GM19395 (cell line): ENCODE results near the gene CACNA2D3.

Source experiments
- ATAC-seq: cut with Tn5 transposase; IDR thresholded peaks from one replicate; pipeline ENCODE4 v1.9.1; 2021; ENCODE audit warnings: mild to moderate bottlenecking, moderate library complexity; ENCODE audit not compliant: unreplicated experiment

The CACNA2D3 gene

GRCh38 chr3:54126551-54126950 lies 4.2 kb downstream of the CACNA2D3 start:
- no peak for ATAC-seq

GRCh38 chr3:54127499-54128056 lies 5.2 kb downstream of the CACNA2D3 start:
- ATAC-seq: no peak

GRCh38 chr3:54131026-54131605 lies 8.8 kb downstream of the CACNA2D3 start:
- ATAC-seq: no peak

- no peak for ATAC-seq
Observed at GRCh38 chr3:54131890-54132289, 9.5 kb downstream of the CACNA2D3 start.

GRCh38 chr3:54132685-54133084 lies 10.3 kb downstream of the CACNA2D3 start:
- ATAC-seq: no peak

- no peak for ATAC-seq
Observed at GRCh38 chr3:54133196-54133595, 10.8 kb downstream of the CACNA2D3 start.

- ATAC-seq: no peak
Observed at GRCh38 chr3:54134155-54134554, 11.8 kb downstream of the CACNA2D3 start.

- no peak for ATAC-seq
Observed at GRCh38 chr3:54134713-54135112, 12.4 kb downstream of the CACNA2D3 start.

- no peak for ATAC-seq
Observed at GRCh38 chr3:54137311-54137710, 15.0 kb downstream of the CACNA2D3 start.

GRCh38 chr3:54138937-54139547 lies 16.7 kb downstream of the CACNA2D3 start:
- ATAC-seq: no peak

- no peak for ATAC-seq
Observed at GRCh38 chr3:54139630-54140029, 17.3 kb downstream of the CACNA2D3 start.

- ATAC-seq: no peak
Observed at GRCh38 chr3:54144284-54144683, 21.9 kb downstream of the CACNA2D3 start.

GRCh38 chr3:54146506-54147239 lies 24.3 kb downstream of the CACNA2D3 start:
- no peak for ATAC-seq

GRCh38 chr3:54150864-54151467 lies 28.6 kb downstream of the CACNA2D3 start:
- no peak for ATAC-seq

GRCh38 chr3:54153477-54153876 lies 31.1 kb downstream of the CACNA2D3 start:
- no peak for ATAC-seq

GRCh38 chr3:54157860-54158259 lies 35.5 kb downstream of the CACNA2D3 start:
- ATAC-seq: no peak

- no peak for ATAC-seq
Observed at GRCh38 chr3:54159917-54160316, 37.6 kb downstream of the CACNA2D3 start.

- ATAC-seq: no peak
Observed at GRCh38 chr3:54163441-54163840, 41.1 kb downstream of the CACNA2D3 start.

- no peak for ATAC-seq
Observed at GRCh38 chr3:54164192-54164975, 42.0 kb downstream of the CACNA2D3 start.

GRCh38 chr3:54165865-54166264 lies 43.5 kb downstream of the CACNA2D3 start:
- no peak for ATAC-seq

GRCh38 chr3:54167999-54168398 lies 45.6 kb downstream of the CACNA2D3 start:
- ATAC-seq: no peak
